H54 (cell line): ENCODE measurements around the gene SKAP2.

Experiments used
- DNase-seq: peaks from one replicate; pipeline ENCODE4 v3.0.0; 2011; ENCODE audit warnings: low spot score, mixed read lengths; ENCODE audit not compliant: insufficient read length
- FAIRE-seq: peaks from 3 replicates; lab custom pipeline; 2011; peaks lifted over from hg19 to GRCh38; lab: Jason Lieb, UNC
- POLR2A ChIP-seq: IDR thresholded peaks from 2 replicates; pipeline ENCODE4 v1.6.1; 2011; ENCODE audit warnings: low read depth, mild to moderate bottlenecking, low read length

SKAP2 gene, protein sequence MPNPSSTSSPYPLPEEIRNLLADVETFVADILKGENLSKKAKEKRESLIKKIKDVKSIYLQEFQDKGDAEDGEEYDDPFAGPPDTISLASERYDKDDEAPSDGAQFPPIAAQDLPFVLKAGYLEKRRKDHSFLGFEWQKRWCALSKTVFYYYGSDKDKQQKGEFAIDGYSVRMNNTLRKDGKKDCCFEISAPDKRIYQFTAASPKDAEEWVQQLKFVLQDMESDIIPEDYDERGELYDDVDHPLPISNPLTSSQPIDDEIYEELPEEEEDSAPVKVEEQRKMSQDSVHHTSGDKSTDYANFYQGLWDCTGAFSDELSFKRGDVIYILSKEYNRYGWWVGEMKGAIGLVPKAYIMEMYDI

GRCh38 chr7:26864309-26865093 is at the start of gene SKAP2:
TSS of gene SKAP2 (minus strand) at chr7:26864590. CDS start at chr7:26864429, 161 bp downstream.
- TF ChIP-seq POLR2A: peak; percentile 88
- FAIRE-seq: peak; percentile 100

GRCh38 chr7:26912933-26913536 is 48.6 kb upstream of the SKAP2 start:
- DNase-seq: no peak
- FAIRE-seq: peak; percentile 6
- TF ChIP-seq POLR2A: no peak

More at GRCh38 chr7:26864309-26865093, at the start of gene SKAP2:
- peak; percentile 89 for DNase-seq

DNA sequence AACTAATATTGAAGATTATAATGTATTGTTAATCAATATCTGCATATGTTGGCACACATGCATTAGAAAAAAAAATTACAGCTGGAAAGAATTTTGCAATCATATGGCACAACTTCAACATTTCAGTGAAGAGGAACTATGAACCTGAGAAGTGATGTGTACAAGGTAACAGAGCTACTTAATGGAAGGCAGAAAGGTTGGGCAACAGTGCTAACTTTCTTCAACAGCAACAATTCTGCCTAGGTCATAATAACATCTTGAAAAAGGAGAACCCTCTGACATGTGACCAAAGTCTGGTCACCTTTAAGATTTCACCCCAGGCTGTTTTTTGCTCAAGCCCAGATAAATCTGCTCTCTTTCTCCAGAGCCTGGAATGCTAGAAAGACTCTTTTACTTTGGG is 47.9 kb upstream of the SKAP2 start:
- FAIRE-seq (peak; percentile 50), DNase-seq (no peak)
- no peak for TF ChIP-seq POLR2A

- DNase-seq (peak; percentile 54), FAIRE-seq (peak; percentile 100)
- TF ChIP-seq POLR2A: no peak
Measured at GRCh38 chr7:26910221-26910620, 45.8 kb upstream of the SKAP2 start.

DNA sequence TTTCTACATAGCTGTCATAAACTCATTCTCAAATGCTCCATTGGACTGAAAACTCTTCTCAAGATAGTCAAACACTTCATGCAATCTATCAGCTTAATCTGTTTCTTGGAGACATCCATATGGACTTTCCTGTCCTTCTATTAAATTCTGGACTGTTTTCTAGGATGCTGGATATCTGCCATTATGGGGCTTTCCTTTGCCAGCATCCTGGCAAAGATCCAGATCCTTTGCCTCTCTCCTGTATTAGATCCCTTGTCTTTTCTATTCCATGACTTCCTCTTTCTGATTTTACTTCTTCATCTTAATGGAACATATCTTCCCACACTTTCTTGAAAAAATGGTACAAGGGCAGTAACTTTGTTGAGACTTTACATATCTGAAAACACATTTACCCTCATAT is 35.9 kb upstream of the SKAP2 start:
- DNase-seq (no peak), FAIRE-seq (peak; percentile 90)
- no peak for TF ChIP-seq POLR2A

GRCh38 chr7:26899519-26899918 is 35.1 kb upstream of the SKAP2 start:
- DNase-seq: no peak
- TF ChIP-seq POLR2A: no peak
- FAIRE-seq: no peak

DNA sequence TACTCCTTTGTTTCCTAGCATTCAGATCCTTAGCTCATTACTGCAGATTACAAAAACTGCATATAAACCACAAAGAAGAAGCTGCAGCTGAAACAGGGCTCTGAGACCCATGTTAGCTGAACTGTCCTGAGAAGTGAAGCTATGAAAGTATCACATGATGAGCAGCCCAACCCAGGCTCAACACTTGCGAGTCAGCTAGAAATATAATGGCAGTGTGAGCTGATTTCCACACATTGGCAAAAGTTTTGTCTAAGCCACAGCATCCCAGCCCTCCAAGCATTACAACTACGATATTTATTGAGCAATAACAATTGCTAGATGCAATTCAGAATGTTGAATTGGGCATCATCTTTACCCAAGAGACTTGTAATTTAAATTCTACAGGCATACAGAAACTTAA is 34.5 kb upstream of the SKAP2 start:
- TF ChIP-seq POLR2A: no peak
- FAIRE-seq (peak; percentile 92), DNase-seq (no peak)

DNA sequence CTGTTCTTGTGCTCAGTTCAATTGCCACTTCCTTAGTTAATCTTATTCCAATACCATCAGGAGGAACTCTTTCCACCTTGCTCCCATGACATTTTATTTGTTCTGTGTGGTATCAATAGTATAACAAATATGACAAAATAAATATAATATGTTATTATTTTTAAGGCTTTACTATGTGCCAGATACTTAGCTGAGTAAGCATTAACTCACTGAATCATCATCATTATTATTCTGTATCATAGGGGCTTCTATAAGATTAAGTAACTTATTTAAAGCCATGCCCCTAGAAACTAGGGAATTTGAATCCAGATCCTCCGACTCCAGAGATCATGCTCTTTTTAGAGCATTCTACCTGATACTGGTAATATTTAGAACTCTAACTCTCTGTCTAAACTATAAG is 33.5 kb upstream of the SKAP2 start:
- FAIRE-seq (peak; percentile 88), DNase-seq (no peak)
- no peak for TF ChIP-seq POLR2A

DNA sequence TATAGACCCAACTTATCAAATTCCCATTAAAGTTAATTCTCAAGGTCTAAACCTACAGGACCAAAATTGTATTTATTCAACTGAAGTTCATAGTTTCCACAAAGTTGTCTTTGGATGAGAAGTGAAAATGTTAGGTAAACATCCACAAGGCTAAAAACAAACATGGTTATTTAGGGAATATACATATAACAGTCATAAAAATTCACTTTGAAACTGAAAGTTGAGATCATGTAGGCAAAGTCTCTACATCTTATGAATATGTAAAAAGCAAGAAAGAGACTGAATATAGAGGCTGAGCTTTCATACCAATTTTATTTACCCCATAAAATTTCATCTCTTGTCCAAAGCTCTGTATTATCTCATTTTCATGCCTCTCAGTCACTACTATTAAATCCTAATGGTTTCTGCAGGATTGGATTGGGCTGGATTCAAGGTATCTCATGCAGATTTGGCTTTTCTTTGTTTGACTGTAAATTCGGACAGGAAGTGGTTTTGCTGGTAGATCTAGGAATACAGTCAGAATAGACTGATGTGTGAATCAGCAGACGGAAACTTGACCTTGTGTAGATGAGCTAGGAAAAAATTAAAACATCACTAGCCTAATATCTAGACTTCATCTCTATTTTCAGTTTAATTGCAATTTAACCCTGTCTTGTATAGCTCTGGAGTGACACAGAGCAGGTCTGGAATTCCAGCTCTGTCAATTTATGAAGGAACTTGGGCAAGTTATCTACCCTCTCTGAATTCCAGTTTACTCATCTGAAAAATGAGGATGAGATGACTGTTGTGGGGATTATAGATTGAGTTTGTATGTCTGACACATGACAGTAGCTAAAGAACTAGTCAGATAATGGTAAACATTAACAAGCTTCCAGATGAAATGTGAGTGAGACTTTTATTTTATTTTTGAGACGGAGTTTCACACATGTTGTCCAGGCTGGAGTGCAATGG is 27.3 kb upstream of the SKAP2 start:
- no peak for TF ChIP-seq POLR2A
- peak; percentile 100 for FAIRE-seq
- DNase-seq: peak; percentile 46

- no peak for TF ChIP-seq POLR2A
- FAIRE-seq (peak; percentile 68), DNase-seq (no peak)
Measured at GRCh38 chr7:26880852-26881251, 16.5 kb upstream of the SKAP2 start.

DNA sequence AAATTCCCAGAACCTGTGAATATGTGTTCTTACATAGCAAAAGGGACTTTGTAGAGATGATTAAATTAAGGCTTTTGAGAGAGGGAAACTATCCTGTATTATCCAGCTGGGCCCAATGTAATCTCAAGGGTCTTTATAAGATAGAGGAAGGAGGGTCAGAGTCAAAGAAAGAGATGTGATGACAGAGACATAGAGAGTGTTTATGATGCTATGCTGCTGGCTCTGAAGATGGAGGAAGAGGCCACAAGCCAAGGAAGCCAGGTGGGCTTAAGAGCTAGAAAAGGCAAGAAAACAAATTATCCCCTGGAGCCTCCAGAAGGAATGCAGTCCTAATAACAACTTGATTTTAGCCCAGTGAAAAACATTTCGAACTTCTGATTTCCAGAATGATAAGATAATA is 15.3 kb upstream of the SKAP2 start:
- TF ChIP-seq POLR2A: no peak
- DNase-seq (no peak), FAIRE-seq (no peak)

- FAIRE-seq (no peak), DNase-seq (peak; percentile 26)
- no peak for TF ChIP-seq POLR2A
Measured at GRCh38 chr7:26868841-26869495, 4.6 kb upstream of the SKAP2 start.

DNA sequence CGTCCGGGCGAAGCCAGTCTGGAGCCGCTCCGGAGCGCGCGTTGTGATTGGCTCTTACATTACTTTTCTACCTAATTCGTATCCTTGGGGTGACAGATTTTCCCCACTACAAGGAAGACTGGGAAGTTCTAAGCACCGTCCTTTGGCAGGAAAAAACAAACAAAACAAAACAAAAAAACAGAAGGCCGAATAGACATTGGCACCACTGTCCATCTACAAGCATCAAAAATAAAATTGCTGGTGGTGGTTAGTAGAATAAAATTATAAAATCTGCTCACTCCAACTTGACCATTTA is 651 bp upstream of the SKAP2 start:
- peak; percentile 59 for DNase-seq
- TF ChIP-seq POLR2A: no peak
- no peak for FAIRE-seq
